ENCODE results near the gene ARPC1A.

DNA sequence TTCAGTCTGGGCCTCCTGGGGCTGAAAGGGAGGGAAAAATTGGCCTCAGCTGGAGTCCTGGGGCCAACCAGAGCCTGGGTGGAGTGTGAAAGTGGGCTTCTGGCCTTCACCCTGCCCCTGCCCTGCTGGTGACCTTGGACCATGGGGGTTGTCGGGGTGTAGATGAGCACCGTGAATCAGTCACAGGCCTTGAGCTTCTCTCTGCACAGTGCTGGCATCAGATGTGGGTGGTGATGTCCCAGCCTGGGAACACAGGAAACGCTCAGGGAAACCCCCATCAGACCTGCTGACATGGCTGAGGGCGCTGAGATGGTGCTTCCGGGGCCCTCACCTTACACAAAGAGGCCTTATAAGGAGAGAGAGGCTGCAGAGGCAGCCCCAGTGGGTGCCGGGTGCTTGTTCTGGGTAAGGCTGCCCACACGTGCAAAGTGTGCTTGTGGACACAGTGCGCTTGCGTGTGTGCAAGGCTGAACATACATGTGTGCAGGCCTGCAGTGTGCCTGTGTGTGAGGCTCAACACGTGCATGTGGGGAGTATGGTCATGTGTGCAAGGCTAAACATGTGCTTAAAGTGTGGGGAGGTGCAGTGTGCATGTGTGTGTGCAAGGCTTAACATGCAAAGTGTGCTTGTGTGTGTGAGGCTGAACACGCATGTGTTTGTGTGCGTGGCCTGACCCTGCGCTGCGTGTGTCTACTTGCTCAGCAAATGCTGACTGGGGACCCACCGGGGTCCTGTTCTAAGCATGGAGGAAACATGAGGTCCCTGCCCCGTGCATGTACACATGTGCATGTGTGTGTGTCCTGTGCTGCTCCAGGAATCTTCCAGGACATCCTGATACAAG, 55.3 kb downstream of the ARPC1A start:
- TF ChIP-seq EZH2phosphoT487 (IDR thresholded peaks at IDR 0.05; ENCODE audit: insufficient read depth, low read depth) (no peak), EZH2 (IDR thresholded peaks at IDR 0.05; ENCODE audit: insufficient read depth, poor library complexity, severe bottlenecking) (no peak)
